Fibroblast of pulmonary artery (primary cell): Measurements from ENCODE around the gene TCERG1L.
"Not testable (repeated sequence)": the region's sequence is repeated elsewhere in the genome, so short reads cannot be mapped to it uniquely, and the experiment has no call there.

Experiments used
- DNase-seq: peaks from one replicate; pipeline ENCODE4 v3.0.0-alpha.2; 2010; ENCODE audit warnings: low read depth
- H3K4me3 ChIP-seq: replicated peaks from 2 replicates; pipeline ENCODE4 v1.5.1; 2011; ENCODE audit warnings: low read depth, mild to moderate bottlenecking, control low read depth, low read length, moderate library complexity
- TF ChIP-seq, protein P1 (sequence below): IDR thresholded peaks from 2 replicates; pipeline ENCODE4 v1.5.1; 2011; ENCODE audit warnings: mild to moderate bottlenecking, control low read depth, low read length, inconsistent platforms; ENCODE audit errors: missing control alignments

The TCERG1L gene

DNA sequence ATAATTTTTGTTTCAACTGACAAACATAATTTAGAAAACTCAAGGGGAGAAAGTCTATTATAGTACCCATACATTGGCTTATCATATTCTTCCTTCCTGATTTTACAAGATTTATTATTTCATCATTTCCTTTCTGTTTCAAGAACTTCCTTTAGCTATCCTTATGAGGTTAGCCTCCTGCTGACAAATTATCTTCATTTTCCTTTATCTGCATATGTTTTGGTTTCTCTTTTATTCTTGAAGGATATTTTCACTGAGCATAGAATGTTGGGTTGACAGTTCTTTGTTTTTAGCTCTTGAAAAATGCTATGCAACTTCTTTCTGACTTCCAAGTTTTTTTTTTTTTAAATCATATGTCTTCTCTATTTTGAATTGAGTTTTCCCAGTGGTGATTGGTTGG lies 21.3 kb upstream of the TCERG1L start:
- no peak for DNase-seq
- TF ChIP-seq, protein P1, sequence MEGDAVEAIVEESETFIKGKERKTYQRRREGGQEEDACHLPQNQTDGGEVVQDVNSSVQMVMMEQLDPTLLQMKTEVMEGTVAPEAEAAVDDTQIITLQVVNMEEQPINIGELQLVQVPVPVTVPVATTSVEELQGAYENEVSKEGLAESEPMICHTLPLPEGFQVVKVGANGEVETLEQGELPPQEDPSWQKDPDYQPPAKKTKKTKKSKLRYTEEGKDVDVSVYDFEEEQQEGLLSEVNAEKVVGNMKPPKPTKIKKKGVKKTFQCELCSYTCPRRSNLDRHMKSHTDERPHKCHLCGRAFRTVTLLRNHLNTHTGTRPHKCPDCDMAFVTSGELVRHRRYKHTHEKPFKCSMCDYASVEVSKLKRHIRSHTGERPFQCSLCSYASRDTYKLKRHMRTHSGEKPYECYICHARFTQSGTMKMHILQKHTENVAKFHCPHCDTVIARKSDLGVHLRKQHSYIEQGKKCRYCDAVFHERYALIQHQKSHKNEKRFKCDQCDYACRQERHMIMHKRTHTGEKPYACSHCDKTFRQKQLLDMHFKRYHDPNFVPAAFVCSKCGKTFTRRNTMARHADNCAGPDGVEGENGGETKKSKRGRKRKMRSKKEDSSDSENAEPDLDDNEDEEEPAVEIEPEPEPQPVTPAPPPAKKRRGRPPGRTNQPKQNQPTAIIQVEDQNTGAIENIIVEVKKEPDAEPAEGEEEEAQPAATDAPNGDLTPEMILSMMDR = no peak
- no peak overlapping the region for H3K4me3 ChIP-seq

- no peak for DNase-seq
- TF ChIP-seq, protein P1 = no peak
- no peak overlapping the region for H3K4me3 ChIP-seq
Measured at GRCh38 chr10:131323880-131324279, 12.4 kb upstream of the TCERG1L start.

DNA sequence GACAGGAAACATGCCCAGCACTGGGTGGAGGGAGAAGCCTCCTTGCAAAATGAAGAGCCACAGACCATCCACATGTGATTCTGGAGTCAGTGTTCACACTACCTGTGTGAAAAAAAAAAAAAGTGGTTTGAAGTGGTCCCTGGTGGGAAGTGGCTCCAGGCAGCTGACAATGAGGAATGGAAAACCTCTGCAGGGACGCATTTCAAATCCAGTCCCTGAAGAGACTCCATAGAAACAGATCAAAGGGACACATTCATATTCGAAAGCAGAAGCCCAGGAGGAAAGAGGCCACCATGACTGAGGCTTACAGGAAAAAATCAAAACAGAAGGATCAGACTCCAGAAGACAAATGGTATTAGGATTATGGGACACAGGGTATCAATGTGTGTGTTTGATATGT lies 11.5 kb upstream of the TCERG1L start:
- TF ChIP-seq, protein P1 = no peak
- DNase-seq = no peak

DNA sequence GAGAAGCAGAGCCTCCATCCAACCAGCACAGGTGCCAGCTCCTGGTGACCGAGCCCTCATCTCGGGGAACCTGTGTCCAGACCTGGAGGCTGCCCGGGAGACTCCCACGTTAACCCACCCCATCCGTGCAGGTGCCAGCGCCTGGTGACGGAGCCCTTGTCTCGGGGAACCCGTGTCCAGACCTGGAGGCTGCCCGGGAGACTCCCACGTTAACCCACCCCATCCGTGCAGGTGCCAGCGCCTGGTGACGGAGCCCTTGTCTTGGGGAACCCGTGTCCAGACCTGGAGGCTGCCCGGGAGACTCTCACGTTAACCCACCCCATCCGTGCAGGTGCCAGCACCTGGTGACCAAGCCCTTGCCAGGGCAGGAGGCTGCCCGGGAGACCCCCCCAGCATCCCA lies 11.1 kb upstream of the TCERG1L start:
- not testable (repeated sequence) for DNase-seq, H3K4me3 ChIP-seq

More for the DNA sequence above, 11.5 kb upstream of the TCERG1L start:
- H3K4me3 ChIP-seq = no peak overlapping the region

- TF ChIP-seq, protein P1 = no peak
- H3K4me3 ChIP-seq = no peak overlapping the region
- DNase-seq = no peak
Measured at GRCh38 chr10:131320860-131321604, 9.5 kb upstream of the TCERG1L start.

DNA sequence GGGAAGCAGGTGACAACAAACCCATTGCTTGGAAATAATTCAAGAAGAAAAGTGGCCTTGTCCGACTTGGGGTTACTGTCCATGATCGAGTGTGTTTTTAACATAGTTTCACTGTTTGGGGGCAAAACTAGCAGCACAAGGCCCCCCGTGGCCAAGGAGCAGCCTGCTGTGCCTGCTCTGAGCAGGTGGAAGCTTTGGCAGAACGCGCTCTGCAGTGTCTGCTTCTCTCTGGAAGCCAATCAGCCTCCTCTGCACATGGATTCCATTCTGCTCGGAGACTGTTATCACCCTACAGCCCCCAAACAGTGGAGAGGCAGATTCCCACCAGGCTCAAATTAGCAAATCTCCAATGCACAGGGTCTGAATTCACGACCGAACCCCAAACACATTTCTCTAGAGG lies 7.3 kb upstream of the TCERG1L start:
- no peak overlapping the region for H3K4me3 ChIP-seq
- DNase-seq = no peak
- TF ChIP-seq, protein P1 = no peak

GRCh38 chr10:131318291-131318690 lies 6.8 kb upstream of the TCERG1L start:
- H3K4me3 ChIP-seq = no peak overlapping the region
- no peak for DNase-seq
- TF ChIP-seq, protein P1 = no peak
